ENCODE measurements around the gene TNRC6C.

Gene TNRC6C

DNA sequence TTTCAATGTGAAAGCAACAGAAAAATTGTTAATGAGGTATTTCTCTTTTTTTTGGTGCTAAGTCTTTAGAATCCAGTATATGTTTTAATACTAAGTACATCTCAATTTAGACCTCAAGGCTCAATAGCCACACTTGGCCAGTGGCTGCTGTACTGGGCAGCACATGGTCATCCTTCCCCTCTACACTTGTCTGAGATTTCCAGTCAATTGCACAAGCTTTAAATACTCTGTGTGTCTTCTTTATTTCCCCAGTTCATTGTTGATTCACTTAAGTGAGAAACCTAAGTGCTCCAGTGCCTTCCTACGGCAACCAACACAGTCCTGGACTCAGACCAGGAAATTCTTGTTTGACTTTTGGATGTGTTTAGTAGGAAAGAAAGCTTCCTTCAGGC is 62.2 kb downstream of the TNRC6C start:
- CTCF ChIA-PET = interaction anchor here (0.7 to 10.5 kb wide), 9 partner anchors 15 to 478 kb away, joined by 3 to 119 read pairs (median 5); no protein-coding TSS in a partner anchor
- POLR2A ChIA-PET = interaction anchor here (4.8 kb wide), 1 partner anchor 63 kb away, joined by 31 read pairs; the partner anchor contains the start of gene TNRC6C
- H3K4me1 ChIP-seq (ENCODE audit: control insufficient read depth, insufficient read depth, low read length) = no peaks in the 10 kb centered on the region
- H3K4me3 ChIP-seq (ENCODE audit: low read depth, low read length) = no peak overlapping the region
- H3K36me3 ChIP-seq (ENCODE audit: control insufficient read depth in 2 of 2, insufficient read depth in 1 of 2, low read length in 2 of 2) = no peaks in the 10 kb centered on the region; a peak in 1 of 3 replicates
- H3K27ac ChIP-seq (ENCODE audit: extremely low read depth, low read depth, low read length) = no peak overlapping the region
- H3K9me3 ChIP-seq (ENCODE audit: control insufficient read depth, insufficient read depth, low read depth, low read length) = no peaks in the 10 kb centered on the region
- TF ChIP-seq, protein P1, sequence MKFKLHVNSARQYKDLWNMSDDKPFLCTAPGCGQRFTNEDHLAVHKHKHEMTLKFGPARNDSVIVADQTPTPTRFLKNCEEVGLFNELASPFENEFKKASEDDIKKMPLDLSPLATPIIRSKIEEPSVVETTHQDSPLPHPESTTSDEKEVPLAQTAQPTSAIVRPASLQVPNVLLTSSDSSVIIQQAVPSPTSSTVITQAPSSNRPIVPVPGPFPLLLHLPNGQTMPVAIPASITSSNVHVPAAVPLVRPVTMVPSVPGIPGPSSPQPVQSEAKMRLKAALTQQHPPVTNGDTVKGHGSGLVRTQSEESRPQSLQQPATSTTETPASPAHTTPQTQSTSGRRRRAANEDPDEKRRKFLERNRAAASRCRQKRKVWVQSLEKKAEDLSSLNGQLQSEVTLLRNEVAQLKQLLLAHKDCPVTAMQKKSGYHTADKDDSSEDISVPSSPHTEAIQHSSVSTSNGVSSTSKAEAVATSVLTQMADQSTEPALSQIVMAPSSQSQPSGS (tag by site-specific recombination; IDR thresholded peaks at IDR 0.05; ENCODE audit: low read depth) = no peak
- no peak for TF ChIP-seq ZNF670 (tag by site-specific recombination; IDR thresholded peaks at IDR 0.05; ENCODE audit: low read depth)
- TF ChIP-seq ZNF433 (tag by site-specific recombination; IDR thresholded peaks at IDR 0.05; ENCODE audit: low read depth) = no peak
- no peak for TF ChIP-seq ZNF596 (tag by site-specific recombination; IDR thresholded peaks at IDR 0.05)
- no peak for TF ChIP-seq GFI1B (tag by site-specific recombination; IDR thresholded peaks at IDR 0.05)
- TF ChIP-seq ZNF701 (tag by site-specific recombination; IDR thresholded peaks at IDR 0.05) = no peak
- TF ChIP-seq, protein P2, sequence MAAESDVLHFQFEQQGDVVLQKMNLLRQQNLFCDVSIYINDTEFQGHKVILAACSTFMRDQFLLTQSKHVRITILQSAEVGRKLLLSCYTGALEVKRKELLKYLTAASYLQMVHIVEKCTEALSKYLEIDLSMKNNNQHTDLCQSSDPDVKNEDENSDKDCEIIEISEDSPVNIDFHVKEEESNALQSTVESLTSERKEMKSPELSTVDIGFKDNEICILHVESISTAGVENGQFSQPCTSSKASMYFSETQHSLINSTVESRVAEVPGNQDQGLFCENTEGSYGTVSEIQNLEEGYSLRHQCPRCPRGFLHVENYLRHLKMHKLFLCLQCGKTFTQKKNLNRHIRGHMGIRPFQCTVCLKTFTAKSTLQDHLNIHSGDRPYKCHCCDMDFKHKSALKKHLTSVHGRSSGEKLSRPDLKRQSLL (tag by site-specific recombination; IDR thresholded peaks at IDR 0.05) = no peak
- TF ChIP-seq, protein P3, sequence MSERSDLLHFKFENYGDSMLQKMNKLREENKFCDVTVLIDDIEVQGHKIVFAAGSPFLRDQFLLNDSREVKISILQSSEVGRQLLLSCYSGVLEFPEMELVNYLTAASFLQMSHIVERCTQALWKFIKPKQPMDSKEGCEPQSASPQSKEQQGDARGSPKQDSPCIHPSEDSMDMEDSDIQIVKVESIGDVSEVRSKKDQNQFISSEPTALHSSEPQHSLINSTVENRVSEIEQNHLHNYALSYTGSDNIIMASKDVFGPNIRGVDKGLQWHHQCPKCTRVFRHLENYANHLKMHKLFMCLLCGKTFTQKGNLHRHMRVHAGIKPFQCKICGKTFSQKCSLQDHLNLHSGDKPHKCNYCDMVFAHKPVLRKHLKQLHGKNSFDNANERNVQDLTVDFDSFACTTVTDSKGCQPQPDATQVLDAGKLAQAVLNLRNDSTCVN (tag by site-specific recombination; optimal IDR thresholded peaks at IDR 0.05) = no peak
- TF ChIP-seq ZNF394 (tag by site-specific recombination; IDR thresholded peaks at IDR 0.05; ENCODE audit: borderline replicate concordance) = no peak
- no peak for TF ChIP-seq KLF10 (tag by site-specific recombination; IDR thresholded peaks at IDR 0.05)
- no peak for TF ChIP-seq MZF1 (tag by site-specific recombination; IDR thresholded peaks at IDR 0.05; ENCODE audit: borderline replicate concordance)
- no peak for TF ChIP-seq ZEB2 (tag by site-specific recombination; IDR thresholded peaks at IDR 0.05)
- no peak for TF ChIP-seq ZNF473 (tag by site-specific recombination; IDR thresholded peaks at IDR 0.05)

DNA sequence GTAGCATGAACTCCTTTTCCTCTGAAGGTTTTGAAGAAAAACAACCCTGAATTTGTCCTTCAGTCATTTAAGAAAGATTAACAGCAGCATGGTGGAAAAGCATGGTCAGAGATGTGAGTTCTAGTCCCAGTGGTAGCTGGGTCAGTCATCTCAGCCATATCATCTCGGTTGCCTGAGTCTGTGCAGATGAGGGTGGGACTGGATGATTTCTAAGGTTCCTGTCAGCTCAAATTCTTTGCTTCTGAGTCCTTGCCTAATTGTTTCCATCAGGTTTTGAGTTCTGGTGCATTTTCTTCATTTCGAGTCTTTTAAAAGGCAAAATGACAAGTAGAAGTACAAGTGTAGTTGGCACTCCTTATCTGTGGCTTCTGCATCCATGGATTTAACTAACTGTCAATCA is 63.9 kb downstream of the TNRC6C start:
- no peak overlapping the region for H3K27ac ChIP-seq (ENCODE audit: extremely low read depth, low read depth, low read length)
- TF ChIP-seq TCF7L2 (IDR thresholded peaks at IDR 0.05; ENCODE audit: borderline replicate concordance, low read depth, low read length) (no peak), ZNF626 (tag by site-specific recombination; IDR thresholded peaks at IDR 0.05) (no peak), ZFP69B (tag by site-specific recombination; IDR thresholded peaks at IDR 0.05) (no peak), ZNF140 (tag by site-specific recombination; IDR thresholded peaks at IDR 0.05) (no peak), ZNF548 (tag by site-specific recombination; IDR thresholded peaks at IDR 0.05) (no peak), ZNF677 (tag by site-specific recombination; IDR thresholded peaks at IDR 0.05) (no peak)
- no peaks in the 10 kb centered on the region for H3K4me1 ChIP-seq (ENCODE audit: control insufficient read depth, insufficient read depth, low read length)
- ChIA-PET POLR2A (no interaction called here), CTCF (interaction anchor here (0.5 to 6.3 kb wide), 5 partner anchors 8 to 249 kb away, joined by 3 to 58 read pairs (median 3); no protein-coding TSS in a partner anchor)
- no peaks in the 10 kb centered on the region for H3K9me3 ChIP-seq (ENCODE audit: control insufficient read depth, insufficient read depth, low read depth, low read length)
- no peaks in the 10 kb centered on the region; a peak in 1 of 3 replicates for H3K36me3 ChIP-seq (ENCODE audit: control insufficient read depth in 2 of 2, insufficient read depth in 1 of 2, low read length in 2 of 2)
- no peak overlapping the region for H3K4me3 ChIP-seq (ENCODE audit: low read depth, low read length)

DNA sequence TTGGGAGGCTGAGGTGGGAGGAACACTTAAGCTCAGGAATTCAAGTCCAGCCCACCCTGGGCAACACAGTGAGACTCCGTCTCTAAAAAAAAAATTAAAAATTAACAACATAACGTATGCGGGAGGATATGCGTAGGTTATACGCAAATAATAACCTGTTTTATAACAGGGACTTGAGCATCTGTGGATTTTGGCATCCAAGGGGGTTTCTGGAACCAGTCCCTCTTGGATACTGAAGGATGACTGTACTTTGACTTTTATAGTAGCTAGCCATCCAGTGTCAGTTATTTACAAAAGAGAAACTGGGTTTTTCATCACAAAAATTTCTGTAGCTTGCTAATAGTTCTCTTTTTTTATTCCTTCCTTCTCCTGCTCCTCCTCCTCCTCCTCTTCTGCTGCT is 64.5 kb downstream of the TNRC6C start:
- ChIA-PET POLR2A (no interaction called here), CTCF (interaction anchor here (0.5 to 6.3 kb wide), 9 partner anchors 9 to 1067 kb away, joined by 3 to 58 read pairs (median 3); no protein-coding TSS in a partner anchor)
- TF ChIP-seq ZNF626 (tag by site-specific recombination; IDR thresholded peaks at IDR 0.05) = no peak
- TF ChIP-seq, protein P4, sequence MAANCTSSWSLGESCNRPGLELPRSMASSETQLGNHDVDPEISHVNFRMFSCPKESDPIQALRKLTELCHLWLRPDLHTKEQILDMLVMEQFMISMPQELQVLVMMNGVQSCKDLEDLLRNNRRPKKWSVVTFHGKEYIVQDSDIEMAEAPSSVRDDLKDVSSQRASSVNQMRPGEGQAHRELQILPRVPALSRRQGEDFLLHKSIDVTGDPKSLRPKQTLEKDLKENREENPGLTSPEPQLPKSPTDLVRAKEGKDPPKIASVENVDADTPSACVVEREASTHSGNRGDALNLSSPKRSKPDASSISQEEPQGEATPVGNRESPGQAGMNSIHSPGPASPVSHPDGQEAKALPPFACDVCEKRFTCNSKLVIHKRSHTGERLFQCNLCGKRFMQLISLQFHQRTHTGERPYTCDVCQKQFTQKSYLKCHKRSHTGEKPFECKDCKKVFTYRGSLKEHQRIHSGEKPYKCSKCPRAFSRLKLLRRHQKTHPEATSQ (tag by site-specific recombination; IDR thresholded peaks at IDR 0.05) = no peak
- no peak for TF ChIP-seq ZNF561 (tag by site-specific recombination; IDR thresholded peaks at IDR 0.05; ENCODE audit: borderline replicate concordance)
- TF ChIP-seq, protein P2 (tag by site-specific recombination; IDR thresholded peaks at IDR 0.05) = no peak
- no peak for TF ChIP-seq ZNF121 (tag by site-specific recombination; IDR thresholded peaks at IDR 0.05)

More for the DNA sequence above, 64.5 kb downstream of the TNRC6C start:
- H3K4me1 ChIP-seq (ENCODE audit: control insufficient read depth, insufficient read depth, low read length) = no peaks in the 10 kb centered on the region
- no peak overlapping the region for H3K4me3 ChIP-seq (ENCODE audit: low read depth, low read length)
- H3K9me3 ChIP-seq (ENCODE audit: control insufficient read depth, insufficient read depth, low read depth, low read length) = no peaks in the 10 kb centered on the region
- H3K27ac ChIP-seq (ENCODE audit: extremely low read depth, low read depth, low read length) = no peak overlapping the region
- no peaks in the 10 kb centered on the region; a peak in 1 of 3 replicates for H3K36me3 ChIP-seq (ENCODE audit: control insufficient read depth in 2 of 2, insufficient read depth in 1 of 2, low read length in 2 of 2)

Measured in HEK293 (cell line).